Dorsolateral prefrontal cortex (tissue), 118 donors: ENCODE results near the gene FOXR1. TPM values are rescaled to one million over a fixed set of nuclear protein-coding genes. Genes with fewer than 3 reads are reported as not detected.

Source experiments
- microRNA-seq, 43 experiments: library from miRNA; unstranded; fragments of <30 nt; microRNA quantifications; one replicate each; pipeline ENCODE4 v1.2.0, GENCODE V29; 2022
- total RNA-seq, 120 experiments: library from RNA; stranded (reverse); gene quantifications; one replicate each; pipeline versions ENCODE4 v1.2.3 to v1.2.4, GENCODE V29; 2022

Gene FOXR1
- total RNA-seq, 120 experiments from 2014 or later, result 0.44 TPM; not detected in 119

Small RNA genes within 50 kb of the gene (microRNA-seq; reads per million reads assigned to microRNA genes)
- 0 to 0.56 (median 0) reads per million in 43 experiments for gene MIR3656

Other genes with a start within 250 kb of the FOXR1 start
- gene DDX6, start 180.6 kb upstream of the FOXR1 start, total RNA-seq, result 100 to 1,000 TPM; 139 to 229 (median 190) TPM
- gene CXCR5, start 87.9 kb upstream of the FOXR1 start, total RNA-seq, result not detected
- gene BCL9L, start 45.8 kb upstream of the FOXR1 start, total RNA-seq, result 10 to 100 TPM; 18.7 to 59.0 (median 28.4) TPM
- gene UPK2, start 15.5 kb upstream of the FOXR1 start, total RNA-seq, result 1 to 10 TPM in 3 of 120 experiments, under 1 TPM in 24, not detected in 93; 0.43 to 1.2 (median 0.59) TPM
- 100 to 1,000 TPM in 1 of 120 experiments, 10 to 100 TPM in 119; 37.7 to 109 (median 64.9) TPM for gene CENATAC, start 26.4 kb downstream of the FOXR1 start, total RNA-seq
- gene RPS25, start 46.6 kb downstream of the FOXR1 start, total RNA-seq, result 100 to 1,000 TPM; 267 to 575 (median 429) TPM
- 10 to 100 TPM; 29.3 to 71.5 (median 49.7) TPM for gene TRAPPC4, start 47.0 kb downstream of the FOXR1 start, total RNA-seq
- 10 to 100 TPM in 100 of 120 experiments, 1 to 10 TPM in 20; 6.9 to 20.8 (median 12.6) TPM for gene SLC37A4, start 59.1 kb downstream of the FOXR1 start, total RNA-seq
- gene HYOU1, start 85.4 kb downstream of the FOXR1 start, total RNA-seq, result 100 to 1,000 TPM in 118 of 120 experiments, 10 to 100 TPM in 2; 94.9 to 199 (median 139) TPM
- 10 to 100 TPM; 33.3 to 65.7 (median 50.5) TPM for gene VPS11, start 96.1 kb downstream of the FOXR1 start, total RNA-seq
- 10 to 100 TPM in 95 of 120 experiments, 1 to 10 TPM in 25; 6.8 to 18.6 (median 12.6) TPM for gene HMBS, start 113.1 kb downstream of the FOXR1 start, total RNA-seq
- 10 to 100 TPM; 18.3 to 47.3 (median 30.8) TPM for gene DPAGT1, start 130.1 kb downstream of the FOXR1 start, total RNA-seq
- 10 to 100 TPM; 26.6 to 76.4 (median 50.5) TPM for gene C2CD2L, start 135.6 kb downstream of the FOXR1 start, total RNA-seq
- gene HINFP, start 149.8 kb downstream of the FOXR1 start, total RNA-seq, result 10 to 100 TPM; 29.8 to 70.5 (median 47.9) TPM
- gene ABCG4, start 177.3 kb downstream of the FOXR1 start, total RNA-seq, result 10 to 100 TPM in 116 of 120 experiments, 1 to 10 TPM in 4; 5.2 to 31.5 (median 18.1) TPM
- 10 to 100 TPM in 48 of 120 experiments, 1 to 10 TPM in 72; 5.5 to 16.3 (median 9.4) TPM for gene NLRX1, start 197.0 kb downstream of the FOXR1 start, total RNA-seq
- gene NHERF4, start 213.7 kb downstream of the FOXR1 start, total RNA-seq, result 1 to 10 TPM in 3 of 120 experiments, under 1 TPM in 11, not detected in 106; 0.13 to 1.2 (median 0.40) TPM
- gene CBL, start 234.6 kb downstream of the FOXR1 start, total RNA-seq, result 10 to 100 TPM; 22.9 to 40.0 (median 30.5) TPM